T-cell (primary cell): ENCODE results near the gene MAPK11. TPM values are rescaled to one million over a fixed set of nuclear protein-coding genes. Genes with fewer than 3 reads are reported as not detected.
A peak's percentile ranks its signal among the peaks of the same experiment; 100 is the strongest.

ENCODE experiments used
- ATAC-seq, 4 experiments: fragments of 200-7000 bp in 3 of 4; fragments of 150-1000 bp in 1 of 4; cut with Tn5 transposase; replicated peaks in 1 of 4; 1 replicate in 3 of 4; 2 replicates in 1 of 4; pipeline ENCODE4 v1.10.0; 2021; ENCODE audit warnings: moderate library complexity in 3 of 4, mild to moderate bottlenecking in 2 of 4, moderate number of reproducible peaks in 1 of 4
- CTCF ChIA-PET, 2 donors: fragments of 300-600 bp; sonication (Branson Sonifier 250); formaldehyde crosslinking; loops; one replicate each; lab custom pipeline; 2022; ENCODE audit warnings: antibody characterized with exemption in 2 of 2; lab: Charles Lee
- POLR2A ChIA-PET, 2 donors: fragments of 300-600 bp; sonication (Branson Sonifier 250); formaldehyde crosslinking; loops; one replicate each; lab custom pipeline; 2022; ENCODE audit warnings: antibody characterized with exemption in 2 of 2; lab: Charles Lee
- DNase-seq, 35 experiments: peaks; one replicate each; pipeline versions ENCODE4 v3.0.0 to v3.0.0-alpha.2; 2013 to 2023
- H3K27ac ChIP-seq: one replicate; pipeline ENCODE4 v1.5.1; 2013; ENCODE audit warnings: low read length
- H3K27me3 ChIP-seq, 2 experiments: replicated peaks in 1 of 2; 1 replicate in 1 of 2; 2 replicates in 1 of 2; pipeline versions ENCODE4 v1.6.1 to v1.7.0; 2013; ENCODE audit warnings: low read length in 1 of 2, mixed read lengths in 1 of 2; ENCODE audit not compliant: control insufficient read depth in 2 of 2, insufficient read depth in 2 of 2; ENCODE audit errors: extremely low read depth in 1 of 2
- H3K36me3 ChIP-seq, 2 donors: 1 replicate in 1 of 2; 2 replicates in 1 of 2; pipeline versions ENCODE4 v1.6.1 to v1.7.0; 2013; ENCODE audit warnings: low read length in 1 of 2; ENCODE audit not compliant: control insufficient read depth in 2 of 2, insufficient read depth in 1 of 2; ENCODE audit errors: extremely low read depth in 1 of 2
- H3K4me1 ChIP-seq, 2 experiments: 1 replicate in 1 of 2; 2 replicates in 1 of 2; pipeline versions ENCODE4 v1.6.1 to v1.7.0; 2013; ENCODE audit warnings: low read length in 2 of 2, mixed read lengths in 1 of 2; ENCODE audit not compliant: insufficient read depth in 2 of 2, control insufficient read depth in 1 of 2; ENCODE audit errors: extremely low read depth in 1 of 2
- H3K4me3 ChIP-seq, 2 donors: 1 replicate in 1 of 2; 2 replicates in 1 of 2; pipeline versions ENCODE4 v1.5.1 to v1.7.0; 2013; ENCODE audit warnings: mild to moderate bottlenecking in 2 of 2, low read length in 1 of 2, moderate library complexity in 1 of 2; ENCODE audit not compliant: control insufficient read depth in 1 of 2; ENCODE audit errors: extremely low read depth in 1 of 2
- H3K9me3 ChIP-seq: 2 replicates; pipeline ENCODE4 v1.7.0; 2013
- H3K27ac Mint-ChIP-seq, 2 donors: one replicate each; pipeline ENCODE4 v1.8.0; 2020 to 2021; ENCODE audit warnings: mild to moderate bottlenecking in 2 of 2, mixed read lengths in 2 of 2
- H3K27me3 Mint-ChIP-seq, 2 donors: one replicate each; pipeline ENCODE4 v1.8.0; 2021 to 2022; ENCODE audit warnings: mixed read lengths in 2 of 2
- H3K36me3 Mint-ChIP-seq: one replicate; pipeline ENCODE4 v1.8.0; 2021; ENCODE audit warnings: mixed read lengths
- H3K4me1 Mint-ChIP-seq, 3 donors: one replicate each; pipeline ENCODE4 v1.8.0; 2020 to 2022; ENCODE audit warnings: mixed read lengths in 3 of 3, mild to moderate bottlenecking in 1 of 3
- H3K4me3 Mint-ChIP-seq, 3 donors: one replicate each; pipeline ENCODE4 v1.8.0; 2020 to 2022; ENCODE audit warnings: mild to moderate bottlenecking in 3 of 3, mixed read lengths in 3 of 3, moderate library complexity in 3 of 3
- H3K9me3 Mint-ChIP-seq, 3 donors: one replicate each; pipeline ENCODE4 v1.8.0; 2020 to 2022; ENCODE audit warnings: mixed read lengths in 3 of 3
- WGBS: methylation state at CpG from one replicate; pipeline ENCODE4 v1.1.5; 2013; ENCODE audit warnings: missing lambda C conversion rate; ENCODE audit not compliant: insufficient coverage; 5-methylcytosine and 5-hydroxymethylcytosine counted together
- total RNA-seq, 35 experiments: library from RNA in 6 of 35; stranded (reverse) in 6 of 35; fragments of 120-200 nt in 1 of 35; gene quantifications; one replicate each; pipeline versions ENCODE4 v1.2.1 to v1.2.4 and lab custom pipeline; 2013 to 2026

The MAPK11 gene
- total RNA-seq, 5 donors from 2014 or later (not counting 1 experiment from before 2014, with no cell fraction given), result 3.5 to 8.9 (median 5.6) TPM

- Mint-ChIP-seq H3K27ac (no peak overlapping the region), H3K27me3 (no peaks in the 10 kb centered on the region), H3K9me3 (no peaks in the 10 kb centered on the region), H3K4me3 (no peak overlapping the region), H3K4me1 (peaks cover 15 to 26% (median 18%) of the 10 kb centered on the region in 3 donors), H3K36me3 (peaks cover 28% of the 10 kb centered on the region)
- CTCF ChIA-PET, result no interaction called here
- 97% methylated on average over 19 of the region's 20 CpGs for WGBS
- ATAC-seq (no peak), DNase-seq (no peak)
- Histone ChIP-seq H3K9me3 (no peaks in the 10 kb centered on the region), H3K4me1 (peaks cover 0 to 19% of the 10 kb centered on the region in 2 experiments), H3K4me3 (no peak overlapping the region), H3K27me3 (no peaks in the 10 kb centered on the region), H3K36me3 (peaks cover 24 to 55% of the 10 kb centered on the region in 2 donors), H3K27ac (no peak overlapping the region)
- POLR2A ChIA-PET, result interaction anchor here in 1 of 2 donors (0.7 kb wide), 1 partner anchor 275 kb away, joined by 6 read pairs; the partner anchor contains the start of gene NCAPH2
Measured at GRCh38 chr22:50232481-50233151, 37.6 kb downstream of the MAPK11 start.

- H3K27ac Mint-ChIP-seq, result no peak overlapping the region
- H3K36me3 Mint-ChIP-seq, result peaks cover 27% of the 10 kb centered on the region
- no peak for ATAC-seq
- ChIA-PET POLR2A (no interaction called here), CTCF (no interaction called here)
- peaks cover 5 to 16% (median 8%) of the 10 kb centered on the region in 3 donors for H3K4me1 Mint-ChIP-seq
- H3K4me3 ChIP-seq, result no peak overlapping the region
- no peaks in the 10 kb centered on the region for H3K9me3 ChIP-seq
- no peak overlapping the region for H3K27ac ChIP-seq
- no peaks in the 10 kb centered on the region for H3K9me3 Mint-ChIP-seq
- WGBS, result 98% methylated on average over 12 of the region's 16 CpGs
- no peak overlapping the region for H3K4me3 Mint-ChIP-seq
- H3K27me3 Mint-ChIP-seq, result no peaks in the 10 kb centered on the region
- H3K4me1 ChIP-seq, result peaks cover 0 to 6% of the 10 kb centered on the region in 2 experiments
- peaks cover 15 to 63% of the 10 kb centered on the region in 2 donors for H3K36me3 ChIP-seq
- DNase-seq, result no peak
- no peaks in the 10 kb centered on the region for H3K27me3 ChIP-seq
Measured at GRCh38 chr22:50229370-50229769, 40.8 kb downstream of the MAPK11 start.

- Mint-ChIP-seq H3K9me3 (no peaks in the 10 kb centered on the region), H3K4me3 (no peak overlapping the region), H3K4me1 (peaks cover 0 to 8% (median 7%) of the 10 kb centered on the region in 3 donors), H3K27ac (no peak overlapping the region), H3K27me3 (no peaks in the 10 kb centered on the region), H3K36me3 (peaks cover 31% of the 10 kb centered on the region)
- no peaks in the 10 kb centered on the region for H3K27me3 ChIP-seq
- CTCF ChIA-PET, result no interaction called here
- H3K36me3 ChIP-seq, result peaks cover 20 to 69% of the 10 kb centered on the region in 2 donors
- no peak overlapping the region for H3K4me3 ChIP-seq
- DNase-seq, result no peak
- POLR2A ChIA-PET, result no interaction called here
- H3K27ac ChIP-seq, result no peak overlapping the region
- no peak for ATAC-seq
- H3K4me1 ChIP-seq, result no peaks in the 10 kb centered on the region
- no peaks in the 10 kb centered on the region for H3K9me3 ChIP-seq
- WGBS, result 93% methylated on average over 9 of the region's 9 CpGs
Measured at GRCh38 chr22:50228366-50228765, 41.8 kb downstream of the MAPK11 start.

- Mint-ChIP-seq H3K9me3 (no peaks in the 10 kb centered on the region), H3K36me3 (peaks cover 37% of the 10 kb centered on the region), H3K4me3 (no peak overlapping the region), H3K4me1 (peaks cover 0 to 8% (median 6%) of the 10 kb centered on the region in 3 donors), H3K27me3 (no peaks in the 10 kb centered on the region), H3K27ac (no peak overlapping the region)
- no peak for ATAC-seq
- peaks cover 19 to 72% of the 10 kb centered on the region in 2 donors for H3K36me3 ChIP-seq
- WGBS, result 94% methylated on average over 21 of the region's 25 CpGs
- H3K4me1 ChIP-seq, result no peaks in the 10 kb centered on the region
- DNase-seq, result no peak
- POLR2A ChIA-PET, result no interaction called here
- CTCF ChIA-PET, result no interaction called here
- no peaks in the 10 kb centered on the region for H3K27me3 ChIP-seq
- no peaks in the 10 kb centered on the region for H3K9me3 ChIP-seq
- no peak overlapping the region for H3K27ac ChIP-seq
- no peak overlapping the region for H3K4me3 ChIP-seq
Measured at GRCh38 chr22:50227579-50228215, 42.5 kb downstream of the MAPK11 start.

- no peaks in the 10 kb centered on the region for H3K27me3 ChIP-seq
- CTCF ChIA-PET, result no interaction called here
- ATAC-seq (peak in 1 of 4 experiments; percentile 11), DNase-seq (no peak)
- H3K27ac Mint-ChIP-seq, result no peak overlapping the region
- no peaks in the 10 kb centered on the region for H3K4me1 ChIP-seq
- no peaks in the 10 kb centered on the region for H3K9me3 Mint-ChIP-seq
- H3K9me3 ChIP-seq, result no peaks in the 10 kb centered on the region
- peaks cover 0 to 8% (median 4%) of the 10 kb centered on the region in 3 donors for H3K4me1 Mint-ChIP-seq
- H3K4me3 Mint-ChIP-seq, result no peak overlapping the region
- H3K27me3 Mint-ChIP-seq, result no peaks in the 10 kb centered on the region
- no peak overlapping the region for H3K4me3 ChIP-seq
- no peak overlapping the region for H3K27ac ChIP-seq
- peaks cover 20 to 75% of the 10 kb centered on the region in 2 donors for H3K36me3 ChIP-seq
- POLR2A ChIA-PET, result interaction anchor here in 1 of 2 donors (0.6 kb wide), 1 partner anchor 105 kb away, joined by 3 read pairs; no protein-coding TSS in a partner anchor
- 95% methylated on average over 16 of the region's 18 CpGs for WGBS
- H3K36me3 Mint-ChIP-seq, result peaks cover 39% of the 10 kb centered on the region
Measured at GRCh38 chr22:50226875-50227165, 43.4 kb downstream of the MAPK11 start.

- Mint-ChIP-seq H3K9me3 (no peaks in the 10 kb centered on the region), H3K36me3 (peaks cover 39% of the 10 kb centered on the region), H3K27me3 (no peaks in the 10 kb centered on the region), H3K4me1 (peaks cover 0 to 8% (median 4%) of the 10 kb centered on the region in 3 donors), H3K27ac (no peak overlapping the region), H3K4me3 (no peak overlapping the region)
- H3K36me3 ChIP-seq, result peaks cover 25 to 81% of the 10 kb centered on the region in 2 donors
- H3K4me3 ChIP-seq, result no peak overlapping the region
- DNase-seq (no peak), ATAC-seq (no peak)
- WGBS, result 93% methylated on average over 28 of the region's 31 CpGs
- POLR2A ChIA-PET, result no interaction called here
- no peaks in the 10 kb centered on the region for H3K27me3 ChIP-seq
- H3K9me3 ChIP-seq, result no peaks in the 10 kb centered on the region
- H3K4me1 ChIP-seq, result no peaks in the 10 kb centered on the region
- CTCF ChIA-PET, result interaction anchor here in 1 of 2 donors (0.6 kb wide), 1 partner anchor 392 kb away, joined by 4 read pairs; no protein-coding TSS in a partner anchor
- no peak overlapping the region for H3K27ac ChIP-seq
Measured at GRCh38 chr22:50226063-50226874, 43.9 kb downstream of the MAPK11 start.
